SK-N-SH (cell line): ENCODE measurements around the gene MORC3. TPM values are rescaled to one million over a fixed set of nuclear protein-coding genes. Genes with fewer than 3 reads are reported as not detected.

Experiments used
- CTCF ChIA-PET: fragments of 300-600, 350-600 bp; formaldehyde crosslinking; extraction: SDS; loops from one replicate; lab custom pipeline; 2021; lab: Yijun Ruan, JAX
- POLR2A ChIA-PET: fragments of 350-600 bp; sonication (Branson Sonifier 250); formaldehyde crosslinking; extraction: SDS; loops from one replicate; lab custom pipeline; 2020; ENCODE audit warnings: antibody characterized with exemption, inconsistent platforms; lab: Yijun Ruan, JAX
- DNase-seq: peaks from one replicate; pipeline ENCODE4 v3.0.0; 2012
- H2AFZ ChIP-seq: fragments of 200-600 bp; sonication (generic); 2 replicates; pipeline ENCODE4 v1.8.1; 2016; ENCODE audit warnings: antibody characterized with exemption, mild to moderate bottlenecking, low read depth
- H3F3A ChIP-seq: fragments of 200-600 bp; sonication (generic); replicated peaks from 2 replicates; pipeline ENCODE3; 2016; ENCODE audit warnings: antibody characterized with exemption, mild to moderate bottlenecking; ENCODE audit not compliant: insufficient read depth
- H3K27ac ChIP-seq, 2 experiments: fragments of 200-500 bp in 1 of 2; fragments of 200-600 bp in 1 of 2; sonication (Bioruptor generic) in 1 of 2; sonication (generic), shearing (Covaris generic) in 1 of 2; 2 replicates each; pipeline versions ENCODE4 v1.5.1 to v1.6.1; 2014 to 2016; ENCODE audit warnings: low read depth in 2 of 2, inconsistent platforms in 1 of 2, low read length in 1 of 2, mild to moderate bottlenecking in 1 of 2, mixed read lengths in 1 of 2
- H3K27me3 ChIP-seq: fragments of 200-600 bp; sonication (generic), shearing (Covaris generic); 2 replicates; pipeline ENCODE4 v1.6.1; 2016; ENCODE audit warnings: mixed run types; ENCODE audit not compliant: insufficient read depth
- H3K36me3 ChIP-seq, 2 experiments: fragments of 200-500 bp in 1 of 2; fragments of 200-600 bp in 1 of 2; sonication (Bioruptor generic) in 1 of 2; sonication (generic) in 1 of 2; replicated peaks in 1 of 2; 2 replicates each; pipeline versions ENCODE3 to v1.5.1; 2014 to 2016; ENCODE audit warnings: low read length in 1 of 2, mild to moderate bottlenecking in 1 of 2; ENCODE audit not compliant: insufficient read depth in 2 of 2, control insufficient read depth in 1 of 2
- H3K4me1 ChIP-seq, 2 experiments: fragments of 200-500 bp in 1 of 2; fragments of 200-600 bp in 1 of 2; sonication (Bioruptor generic) in 1 of 2; sonication (generic), shearing (Covaris generic) in 1 of 2; 2 replicates each; pipeline versions ENCODE4 v1.5.1 to v1.6.1; 2014 to 2016; ENCODE audit warnings: low read depth in 1 of 2, low read length in 1 of 2, mixed run types in 1 of 2; ENCODE audit not compliant: insufficient read depth in 2 of 2, control insufficient read depth in 1 of 2
- H3K4me2 ChIP-seq: fragments of 200-600 bp; sonication (generic), shearing (Covaris generic); 2 replicates; pipeline ENCODE4 v1.6.1; 2017; ENCODE audit warnings: mixed run types
- H3K4me3 ChIP-seq, 2 experiments: fragments of 200-500 bp in 1 of 2; fragments of 200-600 bp in 1 of 2; sonication (Bioruptor generic) in 1 of 2; sonication (generic), shearing (Covaris generic) in 1 of 2; 2 replicates each; pipeline versions ENCODE4 v1.5.1 to v1.8.1; 2014 to 2016; ENCODE audit warnings: low read depth in 2 of 2, inconsistent platforms in 1 of 2, low read length in 1 of 2, mild to moderate bottlenecking in 1 of 2, mixed read lengths in 1 of 2, moderate library complexity in 1 of 2
- H3K79me2 ChIP-seq: fragments of 200-600 bp; sonication (generic); 2 replicates; pipeline ENCODE4 v1.8.1; 2017; ENCODE audit warnings: mild to moderate bottlenecking; ENCODE audit not compliant: insufficient read depth
- H3K9ac ChIP-seq: fragments of 200-600 bp; sonication (generic); 2 replicates; pipeline ENCODE4 v1.6.1; 2017; ENCODE audit warnings: mixed run types
- H3K9me2 ChIP-seq: fragments of 200-600 bp; sonication (generic); 2 replicates; pipeline ENCODE4 v1.6.1; 2017; ENCODE audit warnings: mixed run types
- H3K9me3 ChIP-seq: fragments of 200-600 bp; sonication (generic); 2 replicates; pipeline ENCODE4 v1.6.1; 2017; ENCODE audit warnings: mixed run types, mild to moderate bottlenecking, moderate library complexity
- H4K20me1 ChIP-seq: fragments of 200-600 bp; sonication (generic); 2 replicates; pipeline ENCODE4 v1.6.1; 2017; ENCODE audit warnings: mild to moderate bottlenecking, mixed run types; ENCODE audit not compliant: insufficient read depth
- ELF1 ChIP-seq: IDR thresholded peaks from 2 replicates; pipeline ENCODE4 v1.4.0; 2012
- FOXM1 ChIP-seq: IDR thresholded peaks from 2 replicates; pipeline ENCODE4 v1.4.0; 2012; ENCODE audit warnings: low read depth, mild to moderate bottlenecking
- GATA2 ChIP-seq: sonication (generic); formaldehyde crosslinking; IDR thresholded peaks from 2 replicates; pipeline ENCODE4 v1.5.0; 2020; ENCODE audit warnings: mild to moderate bottlenecking, missing genetic modification reagents
- JUND ChIP-seq: IDR thresholded peaks from 2 replicates; pipeline ENCODE4 v1.4.0; 2012
- MEF2A ChIP-seq: IDR thresholded peaks from 2 replicates; pipeline ENCODE4 v1.4.0; 2012; ENCODE audit warnings: low read depth, borderline replicate concordance
- NFIC ChIP-seq: IDR thresholded peaks from 2 replicates; pipeline ENCODE4 v1.4.0; 2012; ENCODE audit warnings: borderline replicate concordance
- NRF1 ChIP-seq: IDR thresholded peaks from 2 replicates; pipeline ENCODE4 v1.6.1; 2012; ENCODE audit warnings: low read depth, mild to moderate bottlenecking, low read length
- RXRA ChIP-seq: IDR thresholded peaks from 2 replicates; pipeline ENCODE4 v1.4.0; 2012; ENCODE audit warnings: low read depth, mild to moderate bottlenecking, borderline replicate concordance
- TAF1 ChIP-seq: IDR thresholded peaks from 2 replicates; pipeline ENCODE4 v1.6.1; 2012; ENCODE audit warnings: low read depth, mild to moderate bottlenecking, low read length, moderate library complexity, borderline replicate concordance
- TCF12 ChIP-seq: IDR thresholded peaks from 2 replicates; pipeline ENCODE4 v1.4.0; 2012
- TEAD4 ChIP-seq: IDR thresholded peaks from 2 replicates; pipeline ENCODE4 v1.4.0; 2012; ENCODE audit warnings: mild to moderate bottlenecking, borderline replicate concordance; ENCODE audit not compliant: insufficient read depth
- YY1 ChIP-seq: IDR thresholded peaks from 2 replicates; pipeline ENCODE4 v1.4.0; 2012; ENCODE audit warnings: low read depth, mild to moderate bottlenecking
- WGBS: methylation state at CpG from one replicate; pipeline ENCODE4 v1.1.6; 2017; ENCODE audit warnings: low lambda C conversion rate; 5-methylcytosine and 5-hydroxymethylcytosine counted together
- polyA plus RNA-seq, 3 experiments: library from polyadenylated mRNA; depleted of rRNA; stranded (reverse); fragments of >200 nt; gene quantifications; 2 replicates each; pipeline ENCODE4 v1.2.3, GENCODE V29; 2012
- TF ChIP-seq, protein P1 (sequence below): IDR thresholded peaks from 2 replicates; pipeline ENCODE4 v1.6.1; 2012; ENCODE audit warnings: mild to moderate bottlenecking, low read depth, low read length, moderate library complexity
- TF ChIP-seq, protein P2 (sequence below): IDR thresholded peaks from 2 replicates; pipeline ENCODE4 v1.4.0; 2012; ENCODE audit warnings: low read depth, borderline replicate concordance
- TF ChIP-seq, protein P3 (sequence below): IDR thresholded peaks from 2 replicates; pipeline ENCODE4 v1.4.0; 2012; ENCODE audit warnings: low read depth, borderline replicate concordance
- TF ChIP-seq, protein P4 (sequence below): fragments of 200-600 bp; sonication (generic); IDR thresholded peaks from 2 replicates; pipeline ENCODE4 v1.6.1; 2017; ENCODE audit warnings: antibody characterized with exemption, mild to moderate bottlenecking, moderate library complexity
- TF ChIP-seq, protein P5 (sequence below): fragments of 150-350 bp; IDR thresholded peaks from 2 replicates; pipeline ENCODE4 v1.6.1; 2016; ENCODE audit warnings: mild to moderate bottlenecking, low read depth, low read length
- TF ChIP-seq, protein P6 (sequence below): IDR thresholded peaks from 2 replicates; pipeline ENCODE4 v1.4.0; 2012; ENCODE audit warnings: low read depth

Gene MORC3
- polyA plus RNA-seq, 1 of the 3 experiments (the other 2 are of a cell fraction) = 8.2 TPM

DNA sequence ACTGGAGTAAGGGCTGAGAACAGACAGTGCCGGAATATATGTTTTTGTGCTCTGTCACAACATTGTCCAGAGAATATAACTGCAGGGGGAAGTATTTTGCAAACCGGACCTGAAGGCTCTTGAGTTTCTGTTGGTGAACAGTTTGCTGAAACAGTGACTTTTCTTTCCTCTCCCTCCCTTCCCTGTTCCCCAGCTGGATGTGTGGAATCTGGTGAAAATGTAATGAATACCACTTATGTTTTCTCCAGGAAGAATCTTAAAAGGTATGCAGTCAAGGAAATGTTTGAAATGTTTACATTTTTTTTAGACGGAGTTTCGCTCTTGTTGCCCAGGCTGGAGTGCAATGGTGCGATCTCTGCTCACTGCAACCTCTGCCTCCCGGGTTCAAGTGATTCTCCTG lies 88.6 kb downstream of the MORC3 start:
- Histone ChIP-seq H3K9me3 (no peaks in the 10 kb centered on the region), H3K9me2 (no peaks in the 10 kb centered on the region), H3F3A (no peaks in the 10 kb centered on the region), H3K79me2 (no peaks in the 10 kb centered on the region), H3K27ac (no peak overlapping the region), H2AFZ (no peak overlapping the region), H3K9ac (no peak overlapping the region), H3K4me2 (no peak overlapping the region), H3K27me3 (no peaks in the 10 kb centered on the region), H3K36me3 (peaks cover 3 to 17% of the 10 kb centered on the region in 2 experiments), H4K20me1 (no peaks in the 10 kb centered on the region), H3K4me3 (no peak overlapping the region), H3K4me1 (no peaks in the 10 kb centered on the region)
- DNase-seq = no peak
- ChIA-PET POLR2A (no interaction called here), CTCF (no interaction called here)
- 98% methylated on average over 6 of the region's 6 CpGs for WGBS
- TF ChIP-seq, protein P1, sequence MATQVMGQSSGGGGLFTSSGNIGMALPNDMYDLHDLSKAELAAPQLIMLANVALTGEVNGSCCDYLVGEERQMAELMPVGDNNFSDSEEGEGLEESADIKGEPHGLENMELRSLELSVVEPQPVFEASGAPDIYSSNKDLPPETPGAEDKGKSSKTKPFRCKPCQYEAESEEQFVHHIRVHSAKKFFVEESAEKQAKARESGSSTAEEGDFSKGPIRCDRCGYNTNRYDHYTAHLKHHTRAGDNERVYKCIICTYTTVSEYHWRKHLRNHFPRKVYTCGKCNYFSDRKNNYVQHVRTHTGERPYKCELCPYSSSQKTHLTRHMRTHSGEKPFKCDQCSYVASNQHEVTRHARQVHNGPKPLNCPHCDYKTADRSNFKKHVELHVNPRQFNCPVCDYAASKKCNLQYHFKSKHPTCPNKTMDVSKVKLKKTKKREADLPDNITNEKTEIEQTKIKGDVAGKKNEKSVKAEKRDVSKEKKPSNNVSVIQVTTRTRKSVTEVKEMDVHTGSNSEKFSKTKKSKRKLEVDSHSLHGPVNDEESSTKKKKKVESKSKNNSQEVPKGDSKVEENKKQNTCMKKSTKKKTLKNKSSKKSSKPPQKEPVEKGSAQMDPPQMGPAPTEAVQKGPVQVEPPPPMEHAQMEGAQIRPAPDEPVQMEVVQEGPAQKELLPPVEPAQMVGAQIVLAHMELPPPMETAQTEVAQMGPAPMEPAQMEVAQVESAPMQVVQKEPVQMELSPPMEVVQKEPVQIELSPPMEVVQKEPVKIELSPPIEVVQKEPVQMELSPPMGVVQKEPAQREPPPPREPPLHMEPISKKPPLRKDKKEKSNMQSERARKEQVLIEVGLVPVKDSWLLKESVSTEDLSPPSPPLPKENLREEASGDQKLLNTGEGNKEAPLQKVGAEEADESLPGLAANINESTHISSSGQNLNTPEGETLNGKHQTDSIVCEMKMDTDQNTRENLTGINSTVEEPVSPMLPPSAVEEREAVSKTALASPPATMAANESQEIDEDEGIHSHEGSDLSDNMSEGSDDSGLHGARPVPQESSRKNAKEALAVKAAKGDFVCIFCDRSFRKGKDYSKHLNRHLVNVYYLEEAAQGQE = no peak
- no peak for TF ChIP-seq TCF12
- no peak for TF ChIP-seq NFIC
- TF ChIP-seq, protein P2, sequence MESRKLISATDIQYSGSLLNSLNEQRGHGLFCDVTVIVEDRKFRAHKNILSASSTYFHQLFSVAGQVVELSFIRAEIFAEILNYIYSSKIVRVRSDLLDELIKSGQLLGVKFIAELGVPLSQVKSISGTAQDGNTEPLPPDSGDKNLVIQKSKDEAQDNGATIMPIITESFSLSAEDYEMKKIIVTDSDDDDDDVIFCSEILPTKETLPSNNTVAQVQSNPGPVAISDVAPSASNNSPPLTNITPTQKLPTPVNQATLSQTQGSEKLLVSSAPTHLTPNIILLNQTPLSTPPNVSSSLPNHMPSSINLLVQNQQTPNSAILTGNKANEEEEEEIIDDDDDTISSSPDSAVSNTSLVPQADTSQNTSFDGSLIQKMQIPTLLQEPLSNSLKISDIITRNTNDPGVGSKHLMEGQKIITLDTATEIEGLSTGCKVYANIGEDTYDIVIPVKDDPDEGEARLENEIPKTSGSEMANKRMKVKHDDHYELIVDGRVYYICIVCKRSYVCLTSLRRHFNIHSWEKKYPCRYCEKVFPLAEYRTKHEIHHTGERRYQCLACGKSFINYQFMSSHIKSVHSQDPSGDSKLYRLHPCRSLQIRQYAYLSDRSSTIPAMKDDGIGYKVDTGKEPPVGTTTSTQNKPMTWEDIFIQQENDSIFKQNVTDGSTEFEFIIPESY = no peak
- TF ChIP-seq GATA2 (CRISPR knock-in tag) = no peak
- no peak for TF ChIP-seq JUND
- TF ChIP-seq MEF2A = no peak
- TF ChIP-seq, protein P3, sequence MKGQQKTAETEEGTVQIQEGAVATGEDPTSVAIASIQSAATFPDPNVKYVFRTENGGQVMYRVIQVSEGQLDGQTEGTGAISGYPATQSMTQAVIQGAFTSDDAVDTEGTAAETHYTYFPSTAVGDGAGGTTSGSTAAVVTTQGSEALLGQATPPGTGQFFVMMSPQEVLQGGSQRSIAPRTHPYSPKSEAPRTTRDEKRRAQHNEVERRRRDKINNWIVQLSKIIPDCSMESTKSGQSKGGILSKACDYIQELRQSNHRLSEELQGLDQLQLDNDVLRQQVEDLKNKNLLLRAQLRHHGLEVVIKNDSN = no peak
- TF ChIP-seq RXRA = no peak
- TF ChIP-seq, protein P4, sequence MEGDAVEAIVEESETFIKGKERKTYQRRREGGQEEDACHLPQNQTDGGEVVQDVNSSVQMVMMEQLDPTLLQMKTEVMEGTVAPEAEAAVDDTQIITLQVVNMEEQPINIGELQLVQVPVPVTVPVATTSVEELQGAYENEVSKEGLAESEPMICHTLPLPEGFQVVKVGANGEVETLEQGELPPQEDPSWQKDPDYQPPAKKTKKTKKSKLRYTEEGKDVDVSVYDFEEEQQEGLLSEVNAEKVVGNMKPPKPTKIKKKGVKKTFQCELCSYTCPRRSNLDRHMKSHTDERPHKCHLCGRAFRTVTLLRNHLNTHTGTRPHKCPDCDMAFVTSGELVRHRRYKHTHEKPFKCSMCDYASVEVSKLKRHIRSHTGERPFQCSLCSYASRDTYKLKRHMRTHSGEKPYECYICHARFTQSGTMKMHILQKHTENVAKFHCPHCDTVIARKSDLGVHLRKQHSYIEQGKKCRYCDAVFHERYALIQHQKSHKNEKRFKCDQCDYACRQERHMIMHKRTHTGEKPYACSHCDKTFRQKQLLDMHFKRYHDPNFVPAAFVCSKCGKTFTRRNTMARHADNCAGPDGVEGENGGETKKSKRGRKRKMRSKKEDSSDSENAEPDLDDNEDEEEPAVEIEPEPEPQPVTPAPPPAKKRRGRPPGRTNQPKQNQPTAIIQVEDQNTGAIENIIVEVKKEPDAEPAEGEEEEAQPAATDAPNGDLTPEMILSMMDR = no peak
- no peak for TF ChIP-seq TAF1
- no peak for TF ChIP-seq ELF1
- no peak for TF ChIP-seq NRF1
- no peak for TF ChIP-seq YY1
- TF ChIP-seq TEAD4 = no peak
- TF ChIP-seq, protein P5, sequence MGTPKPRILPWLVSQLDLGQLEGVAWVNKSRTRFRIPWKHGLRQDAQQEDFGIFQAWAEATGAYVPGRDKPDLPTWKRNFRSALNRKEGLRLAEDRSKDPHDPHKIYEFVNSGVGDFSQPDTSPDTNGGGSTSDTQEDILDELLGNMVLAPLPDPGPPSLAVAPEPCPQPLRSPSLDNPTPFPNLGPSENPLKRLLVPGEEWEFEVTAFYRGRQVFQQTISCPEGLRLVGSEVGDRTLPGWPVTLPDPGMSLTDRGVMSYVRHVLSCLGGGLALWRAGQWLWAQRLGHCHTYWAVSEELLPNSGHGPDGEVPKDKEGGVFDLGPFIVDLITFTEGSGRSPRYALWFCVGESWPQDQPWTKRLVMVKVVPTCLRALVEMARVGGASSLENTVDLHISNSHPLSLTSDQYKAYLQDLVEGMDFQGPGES = no peak
- TF ChIP-seq, protein P6, sequence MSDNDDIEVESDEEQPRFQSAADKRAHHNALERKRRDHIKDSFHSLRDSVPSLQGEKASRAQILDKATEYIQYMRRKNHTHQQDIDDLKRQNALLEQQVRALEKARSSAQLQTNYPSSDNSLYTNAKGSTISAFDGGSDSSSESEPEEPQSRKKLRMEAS = no peak
- TF ChIP-seq FOXM1 = no peak
